SIG-M5 treated with dmso at 0.1 percent for 504 hours (cell line): ENCODE results near the gene ERCC2.

ENCODE experiments used
- DNase-seq: peaks from one replicate; lab custom pipeline; 2025; ENCODE audit not compliant: unreplicated experiment; lab: John Stamatoyannopoulos, UW

The ERCC2 gene

GRCh38 chr19:45305007-45305406 lies 65.4 kb downstream of the ERCC2 start:
- no peak for DNase-seq

GRCh38 chr19:45304141-45304926 lies 66.0 kb downstream of the ERCC2 start:
- DNase-seq = no peak

- DNase-seq = no peak
Measured at GRCh38 chr19:45303269-45304060, 66.9 kb downstream of the ERCC2 start.

GRCh38 chr19:45302416-45302815 lies 68.0 kb downstream of the ERCC2 start:
- DNase-seq = no peak
